Testis (tissue), 2 donors: ENCODE data around the gene TREML1.

Experiments
- CTCF ChIP-seq, 3 experiments: fragments of 450-650 bp in 2 of 3; fragments of 200-600 bp in 1 of 3; sonication (generic) in 1 of 3; IDR thresholded peaks; one replicate each; pipeline ENCODE4 v1.5.1; 2016 to 2019; ENCODE audit warnings: antibody characterized with exemption in 3 of 3, mild to moderate bottlenecking in 2 of 3, moderate library complexity in 1 of 3
- POLR2A ChIP-seq: fragments of 450-650 bp; IDR thresholded peaks from one replicate; pipeline ENCODE4 v1.6.1; 2017; ENCODE audit warnings: antibody characterized with exemption, mild to moderate bottlenecking, moderate library complexity

GRCh38 chr6:41119508-41119907, 34.6 kb downstream of the TREML1 start:
- no peak for TF ChIP-seq CTCF (IDR thresholded peaks at IDR 0.05)
- TF ChIP-seq POLR2A = no peak
